Adrenal gland (tissue), 5 donors: Measurements from ENCODE around the gene JAK3.

ENCODE experiments used
- CTCF ChIP-seq, 6 experiments: fragments of 450-650 bp in 4 of 6; fragments of 200-600 bp in 2 of 6; sonication (generic) in 1 of 6; IDR thresholded peaks; 1 replicate in 5 of 6; 2 replicates in 1 of 6; pipeline versions ENCODE4 v1.5.1 to v1.8.0; 2016 to 2021; ENCODE audit warnings: antibody characterized with exemption in 6 of 6, mild to moderate bottlenecking in 2 of 6, moderate library complexity in 1 of 6
- POLR2A ChIP-seq, 2 donors: fragments of 450-650 bp; IDR thresholded peaks; one replicate each; pipeline ENCODE4 v1.6.1; 2017; ENCODE audit warnings: antibody characterized with exemption in 2 of 2, mild to moderate bottlenecking in 2 of 2, moderate library complexity in 1 of 2
- donor health status: DM: no; HTN: no; CAD: no.

- no peak for TF ChIP-seq CTCF (IDR thresholded peaks at IDR 0.05)
- no peak for TF ChIP-seq POLR2A (IDR thresholded peaks at IDR 0.05)
Observed at GRCh38 chr19:17835182-17836006, 12.4 kb downstream of the JAK3 start.
